Posterior cingulate gyrus (tissue), 11 donors: Measurements from ENCODE around the gene RNF112.
"Not testable (repeated sequence)": the region's sequence is repeated elsewhere in the genome, so short reads cannot be mapped to it uniquely, and the experiment has no call there.

ENCODE experiments used
- DNase-seq, 10 donors: peaks; one replicate each; pipeline versions ENCODE4 v3.0.0 to v3.0.0-alpha.2; 2020 to 2021; ENCODE audit warnings: mixed read lengths in 3 of 10
- intact Hi-C: fragments of 100-400 bp; cut with DNase I; formaldehyde crosslinking; loops from one replicate; pipeline ENCODE4 v1.15.1; 2023

RNF112 gene

GRCh38 chr17:19462456-19463035 is 51.5 kb downstream of the RNF112 start:
- intact Hi-C loops, DNase-seq: not testable (repeated sequence)

- DNase-seq: peak in 1 of 10 donors; percentile 67
These were observed 53.3 kb downstream of the RNF112 start for GRCh38 chr17:19464031-19465026.

More at GRCh38 chr17:19464031-19465026, 53.3 kb downstream of the RNF112 start:
- intact Hi-C loops: no loop called here
